ENCODE data around the gene PCBP1.

- TF ChIP-seq TFAM (CRISPR knock-in tag; conservative IDR thresholded peaks at IDR 0.05) (no peak), ZNF764 (CRISPR knock-in tag; IDR thresholded peaks at IDR 0.05; ENCODE audit: low read depth) (no peak), SAFB2 (IDR thresholded peaks at IDR 0.05; ENCODE audit: borderline replicate concordance, low read depth, low read length, severe bottlenecking) (no peak), ESRRA (IDR thresholded peaks at IDR 0.05; ENCODE audit: borderline replicate concordance, low read depth) (no peak), CTCF (IDR thresholded peaks at IDR 0.05 in 2 of 3, conservative IDR thresholded peaks at IDR 0.05 in 1 of 3; ENCODE audit: insufficient read depth in 2 of 3, low read depth in 1 of 3, low read length in 3 of 3) (no peak), CTBP1 (IDR thresholded peaks at IDR 0.05; ENCODE audit: borderline replicate concordance) (no peak), GABPB2 (CRISPR knock-in tag; conservative IDR thresholded peaks at IDR 0.05) (no peak), ZNF766 (CRISPR knock-in tag; conservative IDR thresholded peaks at IDR 0.05) (no peak), MXI1 (IDR thresholded peaks at IDR 0.05; ENCODE audit: low read depth, low read length) (no peak), CHD7 (IDR thresholded peaks at IDR 0.05; ENCODE audit: low read depth, low read length) (no peak), CHD1 (IDR thresholded peaks at IDR 0.05; ENCODE audit: low read length) (no peak), MYNN (IDR thresholded peaks at IDR 0.05) (no peak), MYNN (CRISPR knock-in tag; IDR thresholded peaks at IDR 0.05) (no peak)
Observed at GRCh38 chr2:70091364-70091763, 4.1 kb downstream of the PCBP1 start.

Measured in K562 (cell line).